Measurements from ENCODE around the gene SMIM23.

SMIM23 gene

GRCh38 chr5:171785517-171785916, at the start of gene SMIM23:
Gene SMIM23 (plus strand): TSS chr5:171785817. CDS start chr5:171785872, 55 bp downstream.
- no peak for DNase-seq

GRCh38 chr5:171736976-171737891, 48.4 kb upstream of the SMIM23 start:
- DNase-seq, result no peak

GRCh38 chr5:171738501-171738900, 47.1 kb upstream of the SMIM23 start:
- DNase-seq, result no peak

GRCh38 chr5:171739271-171739670, 46.3 kb upstream of the SMIM23 start:
- DNase-seq, result no peak

GRCh38 chr5:171743436-171744076, 42.1 kb upstream of the SMIM23 start:
- DNase-seq, result no peak

- DNase-seq, result no peak
Observed at GRCh38 chr5:171744264-171744663, 41.4 kb upstream of the SMIM23 start.

- no peak for DNase-seq
Observed at GRCh38 chr5:171744882-171745281, 40.7 kb upstream of the SMIM23 start.

- no peak for DNase-seq
Observed at GRCh38 chr5:171745602-171746001, 40.0 kb upstream of the SMIM23 start.

GRCh38 chr5:171747061-171747859, 38.4 kb upstream of the SMIM23 start:
- DNase-seq, result no peak

GRCh38 chr5:171748720-171749119, 36.9 kb upstream of the SMIM23 start:
- DNase-seq, result no peak

- DNase-seq, result no peak
Observed at GRCh38 chr5:171749365-171749764, 36.3 kb upstream of the SMIM23 start.

- no peak for DNase-seq
Observed at GRCh38 chr5:171750311-171750788, 35.3 kb upstream of the SMIM23 start.

- no peak for DNase-seq
Observed at GRCh38 chr5:171755354-171755821, 30.2 kb upstream of the SMIM23 start.

- DNase-seq, result no peak
Observed at GRCh38 chr5:171757853-171758535, 27.6 kb upstream of the SMIM23 start.

GRCh38 chr5:171759777-171760176, 25.8 kb upstream of the SMIM23 start:
- DNase-seq, result no peak

- no peak for DNase-seq
Observed at GRCh38 chr5:171762021-171762608, 23.5 kb upstream of the SMIM23 start.

- no peak for DNase-seq
Observed at GRCh38 chr5:171762903-171763302, 22.7 kb upstream of the SMIM23 start.

GRCh38 chr5:171764265-171764664, 21.4 kb upstream of the SMIM23 start:
- no peak for DNase-seq

- DNase-seq, result no peak
Observed at GRCh38 chr5:171766875-171767274, 18.7 kb upstream of the SMIM23 start.

GRCh38 chr5:171770153-171770552, 15.5 kb upstream of the SMIM23 start:
- DNase-seq, result no peak

GRCh38 chr5:171771856-171772255, 13.8 kb upstream of the SMIM23 start:
- no peak for DNase-seq

- DNase-seq, result no peak
Observed at GRCh38 chr5:171773106-171773505, 12.5 kb upstream of the SMIM23 start.

All from NCI-H187 (cell line).